NCI-H2029 treated with DMSO at 0.1 percent for 48 hours (cell line): ENCODE results near the gene RARRES1.
"Not testable (repeated sequence)": the region's sequence is repeated elsewhere in the genome, so short reads cannot be mapped to it uniquely, and the experiment has no call there.

Experiments
- DNase-seq: peaks from one replicate; lab custom pipeline; 2025; lab: John Stamatoyannopoulos, UW

The RARRES1 gene

DNA sequence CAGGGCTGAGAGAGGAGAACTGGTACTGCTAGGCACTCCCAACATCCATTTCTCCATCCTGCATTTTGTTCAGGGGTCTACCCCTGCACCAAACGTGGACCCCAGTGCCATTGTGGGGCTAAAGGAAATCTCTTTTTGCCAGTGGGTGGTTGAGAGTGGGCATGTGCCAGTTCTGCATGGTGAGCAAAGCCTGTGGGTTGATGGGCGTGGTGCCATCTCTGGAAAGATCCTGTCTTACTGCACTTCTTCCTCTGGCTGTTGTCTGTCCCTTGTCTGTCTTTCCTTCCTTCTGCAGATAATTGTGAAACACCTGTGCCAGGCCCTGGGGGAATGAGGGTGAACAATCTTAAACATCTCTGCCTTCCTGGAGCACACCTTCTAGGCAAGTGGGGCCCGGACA lies 1.4 kb upstream of the RARRES1 start:
- no peak for DNase-seq

DNA sequence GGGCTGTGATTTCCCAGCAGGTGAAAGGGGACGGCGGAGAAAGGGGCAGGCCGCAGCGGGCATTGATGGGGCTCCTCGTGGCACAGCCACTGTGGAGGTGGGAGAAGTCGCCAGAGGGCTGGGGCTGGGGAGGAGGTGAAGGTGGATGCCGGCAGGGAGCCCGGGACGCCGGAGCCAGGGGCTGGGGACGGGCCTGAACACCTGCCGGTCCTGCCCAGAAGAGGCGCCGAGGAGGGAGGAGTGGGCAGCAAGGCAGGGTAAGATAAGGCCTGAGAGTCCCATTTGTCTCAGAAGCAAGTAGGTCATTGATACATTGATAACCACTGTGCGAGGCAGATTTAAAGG lies 571 bp upstream of the RARRES1 start:
- DNase-seq: no peak

DNA sequence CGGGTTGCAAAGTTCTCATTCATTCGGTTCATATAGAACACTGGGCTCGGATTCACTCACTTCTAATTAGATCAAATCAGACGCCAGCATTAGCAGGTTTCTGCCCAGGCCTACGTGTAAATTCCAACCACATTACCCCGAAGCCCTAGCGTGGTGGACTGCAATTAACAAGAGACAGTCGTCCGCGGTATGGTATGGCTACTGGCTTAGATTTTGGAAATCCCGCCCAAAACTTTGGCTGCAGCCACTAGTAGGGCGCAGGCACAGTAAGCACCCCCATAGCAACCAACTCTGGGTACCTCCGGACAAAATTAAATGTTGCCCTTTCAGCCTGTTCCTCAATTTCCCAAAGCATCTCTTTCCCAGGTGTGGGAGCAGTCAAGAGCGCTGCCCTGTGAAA lies 771 bp downstream of the RARRES1 start:
- no peak for DNase-seq

DNA sequence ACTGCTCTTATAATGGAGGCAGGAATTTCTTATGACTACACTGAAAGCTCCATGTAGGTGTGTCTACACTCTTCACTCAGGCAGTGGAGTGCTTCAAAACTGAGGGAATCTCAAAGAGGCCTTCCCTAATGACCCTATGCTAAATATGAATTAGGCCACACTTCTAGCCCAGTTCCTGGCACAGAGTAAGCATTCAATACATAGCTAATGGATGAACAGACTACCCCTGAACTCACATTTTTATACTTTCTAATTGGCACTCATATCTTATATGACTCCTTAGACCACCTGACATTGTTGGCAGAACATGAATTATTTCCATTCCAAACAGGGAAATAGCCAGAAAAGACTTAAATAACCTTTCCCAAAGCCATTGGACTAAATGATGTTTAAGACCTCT lies 3.4 kb downstream of the RARRES1 start:
- no peak for DNase-seq

DNA sequence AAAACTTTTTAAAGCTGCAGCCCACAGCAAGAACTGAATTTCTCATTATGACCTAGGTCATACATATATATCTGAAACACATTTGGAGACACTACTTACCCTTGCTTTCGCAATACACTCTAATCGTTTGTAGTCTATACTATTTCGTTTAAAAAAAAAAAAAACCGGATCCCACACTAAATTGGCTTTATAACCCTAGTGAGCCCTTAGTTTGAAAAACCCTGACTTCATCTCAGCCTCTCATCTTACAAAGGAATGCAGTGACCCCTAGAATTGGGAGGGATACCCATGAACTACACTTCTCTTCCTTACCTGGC lies 4.2 kb downstream of the RARRES1 start:
- no peak for DNase-seq

DNA sequence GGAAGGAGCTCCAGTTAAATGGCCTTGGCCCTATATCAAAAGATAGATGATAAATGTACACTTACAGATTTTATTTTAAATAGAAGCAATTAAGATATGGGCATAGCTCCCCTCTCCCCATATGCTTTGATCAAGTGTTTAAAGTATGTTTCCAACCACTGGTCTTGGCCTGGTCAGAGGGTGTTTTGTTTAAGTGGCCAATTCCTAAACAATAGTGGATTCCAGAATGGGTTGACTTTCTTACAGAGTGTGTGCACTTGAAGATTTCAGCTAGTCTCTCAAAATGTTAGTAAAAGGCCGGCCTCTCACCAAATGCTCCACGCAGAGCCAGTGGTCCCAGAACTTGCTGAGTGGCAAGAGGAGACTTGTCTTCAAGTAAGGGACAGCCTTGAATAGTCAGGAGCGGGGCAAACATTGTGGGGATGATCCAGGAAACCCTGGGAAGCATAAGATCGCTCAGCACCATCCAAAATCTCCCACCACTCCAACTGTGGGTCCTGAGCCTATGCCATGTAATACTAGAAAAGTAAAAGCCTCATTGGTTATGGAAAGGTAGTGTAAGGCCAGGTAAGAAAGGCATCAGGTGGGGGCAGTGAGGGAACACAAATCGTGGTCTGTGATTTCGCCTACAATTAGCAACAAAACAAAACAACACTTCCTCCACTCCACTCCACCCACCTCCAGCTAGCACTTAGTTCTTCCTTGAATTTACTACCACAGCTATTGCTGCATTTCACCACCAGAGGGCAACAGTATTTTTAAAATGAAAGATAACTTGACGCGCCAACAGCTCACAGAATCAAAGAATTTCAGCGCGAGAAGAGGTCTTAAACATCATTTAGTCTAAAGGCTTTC lies 4.8 kb downstream of the RARRES1 start:
- peak; percentile 63 for DNase-seq

DNA sequence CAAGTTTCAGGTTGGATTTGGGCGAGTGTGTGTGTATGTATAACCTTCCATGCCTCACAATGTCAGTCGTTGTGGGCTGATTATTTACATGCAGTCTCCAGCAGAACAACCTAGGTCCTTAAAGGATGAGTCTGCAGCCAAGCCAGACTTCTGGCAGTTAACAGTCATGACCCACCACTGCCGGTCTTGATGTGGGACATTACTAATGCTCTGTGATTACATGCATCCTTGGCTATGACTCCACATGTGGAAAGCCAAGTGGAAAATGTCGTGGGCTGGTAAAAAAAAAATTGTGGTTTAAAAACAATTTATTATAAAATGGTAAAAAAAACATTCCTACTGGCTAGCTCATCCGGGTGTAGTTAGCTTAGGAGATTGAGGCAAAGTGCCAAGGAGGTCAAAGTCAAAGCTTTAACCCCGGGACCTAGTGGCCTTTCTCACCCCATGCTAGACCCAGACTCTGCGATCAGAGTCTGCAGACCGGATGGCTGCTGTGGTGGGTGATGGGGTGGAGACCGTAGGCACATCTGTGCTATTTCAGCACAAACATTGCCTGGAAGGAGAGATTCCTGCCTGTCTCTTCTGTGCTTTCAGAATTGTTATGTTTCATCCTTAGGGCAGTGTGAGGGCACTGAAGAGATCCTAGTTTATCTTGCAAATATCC lies 6.8 kb downstream of the RARRES1 start:
- no peak for DNase-seq

DNA sequence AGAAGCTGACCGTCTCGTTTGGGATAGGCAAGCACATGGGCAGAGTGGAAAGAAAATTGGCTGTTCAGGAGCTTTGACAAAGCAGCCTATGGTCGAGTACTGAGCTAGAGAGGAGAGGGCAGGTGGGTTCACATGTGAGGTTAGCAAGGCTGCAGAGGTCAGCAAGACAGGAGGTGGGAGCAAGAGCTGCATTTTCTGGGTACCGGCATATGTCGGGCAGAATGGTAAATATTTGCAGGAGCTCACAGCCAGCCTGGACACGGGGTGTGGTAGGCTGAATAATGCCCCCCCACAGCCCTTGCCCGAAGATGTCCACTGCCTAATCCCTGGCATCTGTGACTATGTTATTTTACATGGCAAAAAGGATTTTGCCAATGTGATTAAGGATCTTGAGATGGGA lies 8.3 kb downstream of the RARRES1 start:
- DNase-seq: no peak

DNA sequence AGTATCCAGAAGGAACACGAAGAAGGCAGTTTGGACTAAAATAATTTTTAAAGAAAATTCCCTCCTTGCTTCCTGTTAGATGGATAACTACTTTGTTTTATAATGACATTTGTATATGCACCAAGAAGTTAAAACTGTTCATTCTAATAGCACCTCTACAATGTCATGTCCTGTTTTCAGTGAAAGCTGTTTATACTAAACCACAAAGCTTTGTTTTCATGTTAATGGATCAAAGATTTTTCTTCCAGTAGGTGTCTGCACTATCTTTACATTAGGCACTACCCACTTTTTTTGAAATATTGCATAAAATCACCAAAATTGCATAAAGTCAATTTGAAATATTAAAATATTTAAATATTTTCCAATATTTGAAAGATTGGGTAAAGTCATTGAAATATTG lies 10.1 kb downstream of the RARRES1 start:
- no peak for DNase-seq

DNA sequence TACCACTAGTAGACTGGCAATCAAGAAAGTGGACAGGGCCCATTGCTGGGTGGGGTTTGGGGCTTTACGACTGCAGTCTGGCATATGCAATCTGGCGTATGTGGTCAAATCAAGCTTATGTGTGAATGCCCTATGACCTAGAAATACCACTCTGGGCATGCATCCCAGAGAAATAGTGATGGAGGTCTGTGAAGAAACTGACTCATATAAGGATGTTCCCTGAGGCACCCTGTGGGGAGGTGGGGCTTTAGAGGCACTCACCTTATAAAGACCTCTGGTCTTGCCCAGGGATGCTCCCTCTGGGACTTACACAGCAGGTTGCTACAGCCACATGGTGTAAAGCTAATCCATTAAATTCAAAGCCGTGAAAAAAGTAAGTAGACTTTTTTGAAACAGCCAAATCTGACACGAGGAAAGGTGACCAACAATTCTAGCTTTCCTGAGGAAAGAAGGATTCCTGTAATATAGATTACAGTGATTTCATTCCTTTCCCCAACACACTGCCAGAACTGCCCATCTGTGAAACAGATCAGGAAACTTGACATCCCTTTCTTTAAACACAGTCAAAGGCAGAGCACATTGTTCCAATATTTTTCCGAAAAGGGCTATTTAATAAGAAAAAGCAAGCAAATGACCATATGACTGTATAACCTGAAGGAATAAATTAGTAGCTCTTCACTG lies 13.6 kb downstream of the RARRES1 start:
- no peak for DNase-seq

DNA sequence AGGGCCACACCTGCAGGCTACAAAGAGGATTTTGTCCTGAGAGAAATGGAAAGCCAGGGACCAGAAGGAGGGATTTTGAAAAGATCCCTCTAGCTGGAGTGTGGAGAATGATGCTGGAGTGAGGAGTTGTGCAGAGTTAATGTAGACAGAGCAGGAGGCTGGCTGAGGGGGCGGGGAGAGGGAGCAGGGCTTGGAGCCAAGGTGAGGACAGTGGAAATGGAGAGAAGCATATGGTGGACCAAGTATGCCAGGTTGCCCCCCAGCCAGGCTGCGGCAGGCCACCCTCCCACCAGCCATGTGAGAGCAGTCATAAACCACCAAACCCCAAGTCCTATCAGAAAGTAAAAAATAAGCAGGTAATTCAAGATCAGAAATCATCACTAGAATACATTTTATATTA lies 14.7 kb downstream of the RARRES1 start:
- DNase-seq: no peak

DNA sequence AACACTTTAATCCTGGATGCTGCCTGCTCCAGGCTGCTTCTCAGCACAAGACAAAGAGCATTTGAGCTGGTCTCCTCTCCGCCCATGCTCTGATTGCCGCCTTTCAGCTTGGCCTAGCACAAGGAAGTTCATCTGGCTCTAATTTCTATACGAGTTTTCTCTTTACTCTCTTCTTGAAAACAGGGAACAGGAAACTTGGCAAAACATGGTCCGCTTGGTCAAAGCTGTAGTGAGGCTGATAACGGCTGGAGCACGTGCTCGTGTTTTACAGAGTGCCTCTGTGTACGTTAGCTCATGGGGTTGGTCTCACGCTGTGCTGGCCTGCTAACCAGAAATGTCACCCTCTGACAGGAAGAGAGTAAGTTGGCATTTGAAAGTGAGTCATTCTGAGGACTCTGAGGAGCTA lies 19.2 kb downstream of the RARRES1 start:
- DNase-seq: no peak

DNA sequence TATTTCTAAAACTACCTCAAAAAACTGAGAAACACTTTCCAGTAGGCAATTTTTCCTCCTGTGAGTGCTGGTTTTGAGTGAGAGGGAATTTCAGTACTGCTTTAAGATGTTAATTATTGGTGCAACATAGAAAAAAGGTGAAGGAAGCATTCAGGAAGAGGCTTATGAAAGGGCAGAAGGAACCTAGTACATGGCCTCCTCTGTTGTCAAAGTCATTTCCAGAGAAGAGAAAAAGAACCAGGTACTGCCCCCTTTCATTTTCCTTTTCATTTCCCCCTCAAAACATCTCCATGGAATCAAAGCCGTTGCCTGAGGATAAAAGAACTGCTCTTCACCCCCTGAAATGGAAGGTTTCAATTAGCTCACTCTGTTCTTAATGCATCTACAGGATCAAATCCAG lies 19.8 kb downstream of the RARRES1 start:
- DNase-seq: no peak

DNA sequence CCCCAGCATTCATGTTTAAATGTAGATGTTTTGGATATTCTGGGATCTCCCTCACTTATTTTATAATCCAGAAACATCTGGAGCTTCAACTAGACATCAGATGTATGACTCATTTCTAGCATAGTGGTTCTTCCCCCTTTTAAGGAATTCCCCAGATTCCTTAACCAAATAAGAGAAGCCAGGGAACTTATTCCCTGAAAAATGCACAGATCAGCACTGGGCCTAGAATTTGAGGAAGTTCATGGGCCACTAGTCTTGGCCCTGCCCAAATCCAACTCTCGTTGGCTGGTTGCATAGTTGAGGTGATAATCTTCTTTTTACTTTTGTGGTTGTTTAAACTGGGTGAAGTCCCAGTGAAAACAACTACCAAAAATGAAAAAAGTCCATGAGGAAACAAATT lies 20.4 kb downstream of the RARRES1 start:
- no peak for DNase-seq

DNA sequence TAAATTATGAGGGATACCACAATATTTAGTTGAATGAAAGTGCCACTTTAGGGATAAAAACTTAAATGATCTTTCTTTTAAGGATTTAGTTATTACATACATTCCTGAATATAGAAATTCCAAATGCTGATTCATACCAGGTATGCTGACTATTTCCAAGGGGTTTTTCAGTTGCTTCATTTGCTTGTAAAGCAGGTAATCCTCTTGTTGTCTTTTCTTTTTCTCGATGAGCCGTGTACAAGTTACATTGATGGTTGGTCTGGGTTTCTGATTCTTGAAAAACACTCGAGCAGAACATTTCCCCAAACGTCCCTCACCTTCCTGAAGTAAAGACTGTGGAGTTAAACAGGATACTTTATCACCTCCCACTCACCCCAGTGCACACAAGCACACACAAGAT lies 21.7 kb downstream of the RARRES1 start:
- no peak for DNase-seq

DNA sequence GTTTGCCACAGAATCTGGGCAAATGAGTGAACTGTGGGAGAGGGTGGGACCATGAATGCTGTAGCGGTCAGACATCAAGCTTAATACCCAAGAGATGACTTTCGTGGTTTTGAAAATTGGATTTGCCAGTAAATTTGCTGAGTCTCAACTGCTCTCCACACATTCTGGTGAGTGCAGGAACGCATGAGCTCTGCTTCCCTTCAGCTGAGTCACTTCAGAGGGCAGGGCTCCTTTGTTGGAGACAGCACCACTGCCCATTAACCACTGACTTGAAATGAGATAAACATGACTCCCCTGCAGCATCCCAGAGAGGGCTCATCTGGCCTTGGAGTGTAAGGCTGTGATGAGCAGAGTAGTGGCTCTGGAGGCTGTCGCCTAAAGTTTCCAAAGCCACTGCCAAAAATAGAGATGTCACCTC lies 22.6 kb downstream of the RARRES1 start:
- DNase-seq: no peak

DNA sequence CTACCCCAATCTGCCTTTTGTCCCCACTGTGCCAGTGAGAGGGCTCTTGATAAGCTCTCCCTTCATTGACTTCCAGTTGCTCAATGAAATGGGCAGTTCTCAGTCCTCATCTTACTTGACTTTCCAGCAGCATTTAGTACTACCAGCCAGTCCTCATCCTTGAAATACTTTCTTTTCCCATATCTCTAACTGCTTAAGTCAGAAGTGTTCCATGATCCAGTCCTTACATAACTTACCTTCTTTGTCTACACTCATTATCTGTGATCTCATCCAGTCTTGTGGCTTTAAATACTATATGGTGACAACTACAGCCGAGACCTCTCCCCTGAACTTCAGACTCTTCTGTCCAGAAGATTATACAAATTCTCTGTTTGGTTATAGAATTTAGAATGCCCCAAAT lies 28.7 kb downstream of the RARRES1 start:
- DNase-seq: no peak

DNA sequence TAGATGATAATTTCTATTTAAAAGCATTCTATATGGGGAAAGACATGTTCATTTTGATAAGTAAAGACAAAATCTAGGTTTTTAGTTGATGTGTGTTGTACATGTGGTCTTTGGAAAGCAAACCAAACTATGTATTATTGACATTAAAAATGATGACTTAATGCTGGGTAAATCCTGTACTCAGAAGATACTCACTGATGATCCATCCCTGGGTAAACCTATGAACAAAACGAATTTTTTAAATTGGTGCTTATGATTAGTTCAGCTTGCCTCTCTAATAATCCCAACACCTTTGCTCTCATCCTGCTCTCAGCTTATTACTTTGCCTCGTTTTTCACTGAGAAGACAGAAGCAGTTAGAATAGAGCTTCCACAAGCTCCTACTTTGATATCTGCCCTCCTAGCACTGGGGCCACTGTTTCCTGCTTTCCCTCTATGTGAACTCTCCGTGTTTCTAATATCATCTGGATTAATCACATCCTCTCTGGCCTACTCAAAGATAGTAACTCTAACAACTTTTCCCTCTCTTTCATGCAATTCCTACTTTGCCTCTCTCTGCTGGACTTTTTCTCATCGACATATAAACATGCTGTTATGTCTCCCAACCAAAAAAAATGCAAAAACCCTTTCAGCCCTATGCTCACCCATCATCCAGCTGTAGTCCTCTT lies 29.3 kb downstream of the RARRES1 start:
- DNase-seq: no peak

DNA sequence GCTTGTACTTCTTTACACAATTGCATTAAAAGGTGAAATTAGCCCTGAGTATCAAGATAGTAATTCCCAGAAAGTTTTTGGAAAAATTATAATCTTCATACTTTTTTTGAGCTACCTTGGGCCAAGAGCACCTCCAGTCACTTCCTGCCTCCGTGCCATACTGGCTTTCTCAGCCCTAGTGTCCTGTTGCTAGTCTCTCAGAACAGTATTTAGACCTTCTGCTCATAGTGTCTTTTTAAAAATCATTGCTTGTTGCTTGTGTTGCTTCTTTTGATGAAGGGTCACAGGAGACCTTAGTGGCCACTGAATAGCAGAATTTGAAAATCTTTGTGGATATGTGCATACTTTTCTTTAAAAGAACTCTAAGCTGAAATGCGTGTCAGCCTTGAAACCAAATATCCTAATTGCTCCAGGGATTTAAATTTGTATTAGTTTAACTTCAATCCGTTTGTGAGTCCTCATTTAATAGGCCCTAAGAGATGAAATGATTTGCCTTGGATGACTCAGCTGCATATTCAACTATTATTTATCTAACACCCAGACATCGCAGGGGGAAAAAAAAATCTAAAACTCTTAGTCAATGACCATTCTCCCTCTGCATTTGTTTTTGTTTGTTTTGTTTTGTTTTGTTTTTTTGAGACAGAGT lies 30.7 kb downstream of the RARRES1 start:
- DNase-seq: no peak

DNA sequence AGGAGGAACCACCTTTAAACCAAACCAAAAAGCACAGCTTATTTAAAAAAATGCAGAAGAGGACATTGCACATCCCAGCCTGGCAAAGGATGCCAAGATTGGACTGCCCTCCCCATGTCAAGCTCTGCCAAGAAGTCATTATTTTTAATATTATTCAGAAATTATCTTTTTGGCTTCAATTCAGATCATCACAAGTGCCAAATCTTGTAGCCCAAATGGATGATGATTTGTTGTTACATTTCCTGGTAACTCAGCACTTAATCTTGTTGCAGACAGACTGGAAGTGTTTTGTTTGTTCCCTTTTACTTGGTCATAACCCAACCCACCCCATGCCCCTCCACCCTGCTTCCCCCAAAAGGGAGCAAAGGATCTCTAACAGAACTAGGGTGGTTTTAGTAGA lies 31.7 kb downstream of the RARRES1 start:
- no peak for DNase-seq

DNA sequence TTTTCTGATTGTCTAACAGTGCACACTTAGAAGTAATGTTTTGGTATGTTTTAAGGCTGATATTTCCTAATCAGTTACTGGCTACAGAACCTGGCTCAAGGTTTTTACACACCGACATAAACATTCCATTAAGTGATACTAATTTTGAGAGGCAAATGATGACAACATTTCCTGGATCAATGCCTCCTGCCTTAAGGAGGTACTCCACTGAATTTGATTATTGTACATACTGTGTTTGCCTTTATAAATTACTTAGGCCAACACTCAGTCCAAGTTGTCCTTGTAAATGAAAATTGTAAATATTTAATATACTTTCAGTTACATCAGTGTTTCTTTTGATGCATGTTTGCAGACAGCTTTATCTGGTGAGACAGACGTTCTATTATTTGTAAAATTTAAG lies 35.6 kb downstream of the RARRES1 start:
- peak; percentile 1 for DNase-seq

DNA sequence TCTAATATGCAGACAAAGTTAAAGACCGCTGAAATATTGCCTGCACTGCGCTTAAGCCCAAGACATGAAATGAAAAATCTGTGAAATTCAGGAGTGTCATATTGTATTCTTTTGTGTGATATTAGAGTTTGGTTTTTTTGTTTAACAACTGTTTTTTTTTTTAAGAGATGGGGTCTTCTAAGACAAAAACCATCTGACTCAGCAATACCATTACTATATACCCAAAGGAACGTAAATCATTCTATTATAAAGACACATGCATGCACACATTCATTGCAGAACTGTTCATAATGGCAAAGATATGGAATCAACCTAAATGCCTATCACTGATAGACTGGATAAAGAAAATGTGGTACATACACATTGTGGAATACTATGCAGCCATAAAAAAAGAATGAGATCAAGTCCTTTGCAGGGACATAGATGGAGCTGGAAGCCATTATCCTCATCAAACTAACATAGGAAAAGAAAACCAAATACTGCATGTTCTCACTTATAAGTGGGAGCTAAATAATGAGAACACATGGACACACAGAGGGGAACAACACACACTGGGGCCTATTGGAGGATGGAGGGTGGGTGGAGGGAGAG lies 38.3 kb downstream of the RARRES1 start:
- not testable (repeated sequence) for DNase-seq
